ENCODE measurements around the gene GREM2.

- TF ChIP-seq CTCF (IDR thresholded peaks at IDR 0.05) (no peak), POLR2A (IDR thresholded peaks at IDR 0.05) (no peak), POLR2AphosphoS5 (IDR thresholded peaks at IDR 0.05) (no peak)
Measured at GRCh38 chr1:240467895-240468294, 144.1 kb downstream of the GREM2 start.

All from prostate gland (tissue), 2 donors.